ENCODE data around the gene ZNF750.
"Not testable (repeated sequence)": the region's sequence is repeated elsewhere in the genome, so short reads cannot be mapped to it uniquely, and the experiment has no call there.

The ZNF750 gene

GRCh38 chr17:82790391-82790790 lies 49.4 kb downstream of the ZNF750 start:
- no peak for DNase-seq

GRCh38 chr17:82789806-82790205 lies 50.0 kb downstream of the ZNF750 start:
- no peak for DNase-seq

- DNase-seq, result no peak
These were observed 50.7 kb downstream of the ZNF750 start for GRCh38 chr17:82789051-82789592.

GRCh38 chr17:82788206-82789001 lies 51.4 kb downstream of the ZNF750 start:
- no peak for DNase-seq

- DNase-seq, result no peak
These were observed 52.6 kb downstream of the ZNF750 start for GRCh38 chr17:82787081-82787848.

- DNase-seq, result no peak
These were observed 53.4 kb downstream of the ZNF750 start for GRCh38 chr17:82786427-82786826.

- DNase-seq, result not testable (repeated sequence)
These were observed 54.2 kb downstream of the ZNF750 start for GRCh38 chr17:82785581-82785980.

- no peak for DNase-seq
These were observed 56.3 kb downstream of the ZNF750 start for GRCh38 chr17:82783498-82783897.

- no peak for DNase-seq
These were observed 57.1 kb downstream of the ZNF750 start for GRCh38 chr17:82782657-82783207.

- peak; percentile 89 for DNase-seq
These were observed 57.9 kb downstream of the ZNF750 start for GRCh38 chr17:82781894-82782274.

GRCh38 chr17:82780971-82781893 lies 58.6 kb downstream of the ZNF750 start:
- no peak for DNase-seq

- no peak for DNase-seq
These were observed 59.6 kb downstream of the ZNF750 start for GRCh38 chr17:82780195-82780594.

- no peak for DNase-seq
These were observed 60.3 kb downstream of the ZNF750 start for GRCh38 chr17:82779541-82779940.
